Rectal smooth muscle tissue (tissue), 1 donor: ENCODE data around the gene EIF1.

ENCODE experiments used
- H3K27ac ChIP-seq: one replicate; pipeline ENCODE4 v1.7.0; 2013; ENCODE audit warnings: low read depth, low read length, inconsistent platforms
- H3K27me3 ChIP-seq: one replicate; pipeline ENCODE4 v1.7.0; 2013; ENCODE audit warnings: low read length; ENCODE audit not compliant: control insufficient read depth, insufficient read depth
- H3K36me3 ChIP-seq: one replicate; pipeline ENCODE4 v1.7.0; 2013; ENCODE audit warnings: low read length; ENCODE audit not compliant: control insufficient read depth, insufficient read depth
- H3K4me1 ChIP-seq: one replicate; pipeline ENCODE4 v1.7.0; 2013; ENCODE audit warnings: low read length; ENCODE audit not compliant: control insufficient read depth, insufficient read depth
- H3K4me3 ChIP-seq: one replicate; pipeline ENCODE4 v1.7.0; 2013; ENCODE audit warnings: low read length
- H3K9ac ChIP-seq: one replicate; pipeline ENCODE4 v1.7.0; 2013; ENCODE audit warnings: low read length

The EIF1 gene

DNA sequence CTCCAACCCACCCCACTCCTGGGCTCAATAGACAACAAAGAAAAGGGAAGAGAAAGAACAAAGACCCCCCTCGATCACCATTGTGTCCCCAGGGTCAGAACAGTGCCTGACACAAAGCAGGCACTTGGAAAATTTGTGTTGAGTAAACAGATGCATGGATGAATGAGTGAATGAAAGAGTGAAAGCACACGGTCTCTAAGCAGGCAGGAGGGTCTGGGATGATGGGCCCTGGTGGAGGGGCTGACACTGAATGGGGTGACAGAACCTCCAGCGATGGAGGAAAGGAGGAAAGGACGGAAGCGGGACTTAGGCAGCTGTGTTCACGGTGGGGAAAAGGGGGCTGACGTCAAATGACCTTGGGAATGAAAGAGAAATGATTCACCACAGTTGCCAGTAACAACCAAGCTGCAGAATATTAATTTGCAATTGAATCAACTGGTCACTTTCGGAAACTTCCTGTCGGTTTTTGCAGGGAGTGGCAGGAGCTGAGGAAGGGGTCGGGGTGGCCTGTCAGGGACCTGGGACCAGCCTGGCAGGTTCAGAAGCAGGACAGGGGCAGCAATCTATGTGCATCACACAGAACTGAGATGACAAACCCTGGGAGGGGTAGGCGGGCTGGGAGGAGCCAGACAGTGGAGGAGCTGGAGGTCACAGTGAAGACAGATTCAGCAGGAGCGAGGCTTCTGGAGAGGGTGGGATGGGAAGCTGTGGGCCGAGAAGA, 16.7 kb downstream of the EIF1 start:
- Histone ChIP-seq H3K36me3 (no peaks in the 10 kb centered on the region), H3K9ac (no peak overlapping the region), H3K27ac (no peak overlapping the region), H3K4me3 (no peak overlapping the region), H3K4me1 (no peaks in the 10 kb centered on the region), H3K27me3 (no peaks in the 10 kb centered on the region)

DNA sequence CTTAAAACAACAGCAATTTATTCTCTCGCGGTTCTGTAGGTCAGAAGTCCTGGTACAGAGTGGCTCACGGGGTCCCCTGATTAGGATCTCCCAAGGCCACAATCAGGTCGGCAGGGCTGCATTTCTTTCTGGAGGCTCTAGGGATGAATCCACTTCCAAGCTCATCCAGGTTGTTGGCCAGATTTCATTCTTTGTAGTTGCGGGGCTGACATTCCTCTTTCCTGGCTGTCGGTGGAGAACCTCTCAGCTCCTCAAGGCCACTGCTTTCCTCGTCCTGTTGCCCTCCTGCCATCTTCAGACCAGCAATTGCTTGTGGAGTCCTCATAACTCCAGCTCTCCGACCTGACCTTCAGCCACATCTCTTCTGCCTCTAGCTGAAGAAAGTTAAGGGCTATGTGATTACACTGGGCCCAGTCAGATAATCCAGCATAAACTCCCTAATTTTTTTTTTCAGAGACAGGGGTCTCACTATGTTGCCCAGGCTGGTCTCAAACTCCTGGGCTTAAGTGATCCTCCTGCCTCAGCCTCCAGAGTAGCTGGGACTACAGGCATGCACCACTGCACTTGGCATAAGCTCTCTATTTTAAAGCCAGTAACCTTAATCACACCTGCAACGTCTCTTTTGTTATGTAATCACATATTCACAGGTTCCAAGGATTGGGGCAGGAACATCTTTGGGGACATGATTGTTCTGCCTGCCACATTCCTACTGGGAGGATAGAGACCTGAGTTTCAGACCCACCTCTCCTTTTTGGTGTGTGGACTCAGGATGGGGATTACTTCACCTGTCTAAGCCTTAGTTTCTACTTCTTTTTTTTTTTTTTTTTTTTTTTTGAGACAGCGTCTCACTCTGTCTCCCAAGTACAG, 19.4 kb downstream of the EIF1 start:
- no peaks in the 10 kb centered on the region for H3K27me3 ChIP-seq
- H3K9ac ChIP-seq, result no peak overlapping the region
- no peaks in the 10 kb centered on the region for H3K4me1 ChIP-seq
- H3K27ac ChIP-seq, result no peak overlapping the region
- H3K4me3 ChIP-seq, result no peak overlapping the region
- H3K36me3 ChIP-seq, result no peaks in the 10 kb centered on the region

DNA sequence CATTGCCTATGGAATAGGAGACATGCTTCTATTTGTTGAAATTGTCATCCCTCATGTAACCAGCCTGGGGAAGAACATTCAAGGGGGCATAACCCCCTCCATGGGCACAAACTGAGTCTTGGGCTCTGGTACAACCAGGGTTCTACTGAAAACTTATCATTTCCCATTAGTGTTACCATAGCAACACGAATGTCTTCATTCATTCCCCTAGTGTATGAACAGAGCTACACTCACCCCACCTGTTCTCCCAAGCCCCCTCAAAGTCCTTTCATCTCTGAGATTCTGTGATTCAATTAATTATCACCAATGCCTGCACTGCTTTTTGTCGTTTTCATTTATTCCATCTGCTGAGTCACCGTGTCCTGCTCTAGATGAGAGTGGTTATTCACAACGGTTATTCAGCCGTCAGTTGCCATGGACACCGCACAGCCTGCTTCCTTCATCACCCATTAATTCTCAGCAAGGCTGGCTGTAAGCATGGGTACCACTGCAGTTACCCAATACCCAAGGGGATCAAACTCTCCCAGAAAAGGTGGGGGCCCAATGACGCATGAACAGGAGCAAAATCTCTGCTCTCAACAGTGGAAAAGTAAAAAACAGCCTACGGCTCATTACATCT, 21.9 kb downstream of the EIF1 start:
- no peaks in the 10 kb centered on the region for H3K4me1 ChIP-seq
- no peaks in the 10 kb centered on the region for H3K36me3 ChIP-seq
- H3K27me3 ChIP-seq, result no peaks in the 10 kb centered on the region
- no peak overlapping the region for H3K27ac ChIP-seq
- no peak overlapping the region for H3K9ac ChIP-seq
- no peak overlapping the region for H3K4me3 ChIP-seq

DNA sequence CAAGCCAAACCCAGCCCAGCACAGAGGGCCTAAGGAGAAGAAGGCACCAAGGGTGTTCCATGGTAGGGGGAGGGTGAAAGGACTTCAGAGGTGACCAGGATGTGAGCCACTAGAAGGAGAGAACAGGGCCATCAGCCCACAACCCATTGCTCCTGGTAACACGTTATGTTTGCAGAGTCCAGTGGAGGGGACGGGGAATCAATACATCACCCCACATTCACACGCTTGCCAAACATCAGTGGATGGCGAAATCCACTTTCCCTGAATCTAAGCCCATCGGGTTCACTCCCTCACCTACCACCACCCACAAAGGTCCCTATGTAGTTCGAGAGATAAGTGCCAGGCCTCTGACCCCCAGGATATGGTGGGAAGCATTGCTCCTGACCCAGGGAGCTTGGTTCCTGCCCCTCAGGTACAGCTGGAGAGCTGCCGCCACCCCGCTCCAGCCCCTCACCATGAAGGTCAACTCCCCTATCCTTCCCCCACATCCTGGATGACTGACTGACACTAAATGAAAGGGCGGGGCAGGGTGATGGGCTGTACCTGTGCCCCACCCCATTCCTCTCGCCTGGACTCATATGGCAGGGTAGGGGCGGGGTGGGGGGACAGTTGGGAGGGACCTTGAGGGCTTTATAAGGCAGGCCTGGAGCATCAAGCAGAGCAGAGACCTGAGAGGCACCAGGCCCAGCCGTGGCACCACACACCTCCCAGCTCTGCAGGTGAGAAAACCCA, 23.1 kb downstream of the EIF1 start, which contains the start of gene GAST:
Gene GAST, plus strand, starts transcription at position 663 of the 732 bp plus-strand sequence. CDS start 3,106 bp downstream, outside the sequence.
- no peak within 1 kb of the TSS for H3K4me3 ChIP-seq
- H3K27me3 ChIP-seq, result no peaks in the 10 kb centered on the region
- no peaks in the 10 kb centered on the region for H3K36me3 ChIP-seq
- H3K27ac ChIP-seq, result no peak within 1 kb of the TSS
- H3K9ac ChIP-seq, result no peak within 1 kb of the TSS
- H3K4me1 ChIP-seq, result no peaks in the 10 kb centered on the region

DNA sequence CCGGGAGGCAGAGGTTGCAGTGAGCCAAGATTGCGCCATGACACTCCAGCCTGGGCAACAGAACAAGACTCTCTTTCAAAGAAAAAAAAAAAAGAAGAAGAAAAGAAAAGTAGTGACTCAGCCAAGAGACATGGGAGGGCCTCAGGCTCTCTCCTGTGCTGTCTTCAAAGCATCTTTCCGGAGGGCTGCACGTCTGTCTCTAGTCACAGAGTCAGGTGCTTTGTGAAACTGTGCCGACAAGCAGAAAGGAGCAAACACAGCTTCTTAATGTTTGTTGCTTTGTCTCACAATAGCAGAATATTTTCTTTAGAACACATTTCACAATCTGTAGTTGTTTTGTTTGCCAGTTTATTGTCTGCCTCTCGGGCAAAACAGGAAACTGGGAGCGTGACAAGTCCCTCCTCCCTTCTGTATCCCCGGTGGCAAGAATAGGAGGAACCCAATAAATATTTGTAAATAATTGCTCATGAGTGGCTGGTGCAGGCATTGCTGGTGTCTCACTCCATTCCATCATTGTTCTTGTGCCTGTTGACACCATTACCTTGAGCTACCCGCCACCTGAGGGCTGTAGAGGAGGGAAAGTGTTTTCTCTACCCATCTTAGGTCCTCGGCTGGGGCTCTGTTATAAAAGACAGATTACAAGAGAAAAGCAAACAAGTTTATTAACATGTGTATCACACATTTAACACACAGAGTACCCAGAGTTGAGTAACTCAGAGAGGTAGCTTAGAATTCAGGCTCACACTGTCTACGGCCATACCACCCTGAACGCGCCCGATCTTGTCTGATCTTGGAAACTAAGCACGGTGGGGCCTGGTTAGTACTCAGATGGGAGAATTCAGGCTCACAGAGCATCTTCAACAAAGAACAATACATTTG, 29.0 kb downstream of the EIF1 start:
- H3K27me3 ChIP-seq, result no peaks in the 10 kb centered on the region
- no peak overlapping the region for H3K27ac ChIP-seq
- H3K4me3 ChIP-seq, result no peak overlapping the region
- no peak overlapping the region for H3K9ac ChIP-seq
- no peaks in the 10 kb centered on the region for H3K4me1 ChIP-seq
- no peaks in the 10 kb centered on the region for H3K36me3 ChIP-seq

DNA sequence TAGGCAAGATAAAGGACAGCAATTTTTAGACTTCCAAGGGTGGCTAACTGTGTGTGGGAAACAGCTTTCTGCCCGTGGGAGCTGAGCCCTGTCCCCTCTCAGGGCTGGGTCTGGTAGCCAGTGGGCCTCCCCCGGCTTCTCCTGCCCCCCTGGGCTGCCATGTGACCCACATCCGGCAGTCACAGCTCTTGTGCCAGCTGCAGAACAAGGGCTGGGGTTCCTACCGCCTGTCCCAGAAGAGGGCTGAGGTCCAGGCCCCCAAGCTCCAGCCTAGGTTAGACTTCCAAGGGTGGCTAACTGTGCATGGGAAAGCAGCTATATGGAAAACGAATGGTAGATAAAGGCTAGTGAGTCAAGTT, 29.6 kb downstream of the EIF1 start:
- H3K4me1 ChIP-seq, result no peaks in the 10 kb centered on the region
- no peak overlapping the region for H3K9ac ChIP-seq
- H3K27me3 ChIP-seq, result no peaks in the 10 kb centered on the region
- no peaks in the 10 kb centered on the region for H3K36me3 ChIP-seq
- no peak overlapping the region for H3K4me3 ChIP-seq
- no peak overlapping the region for H3K27ac ChIP-seq

DNA sequence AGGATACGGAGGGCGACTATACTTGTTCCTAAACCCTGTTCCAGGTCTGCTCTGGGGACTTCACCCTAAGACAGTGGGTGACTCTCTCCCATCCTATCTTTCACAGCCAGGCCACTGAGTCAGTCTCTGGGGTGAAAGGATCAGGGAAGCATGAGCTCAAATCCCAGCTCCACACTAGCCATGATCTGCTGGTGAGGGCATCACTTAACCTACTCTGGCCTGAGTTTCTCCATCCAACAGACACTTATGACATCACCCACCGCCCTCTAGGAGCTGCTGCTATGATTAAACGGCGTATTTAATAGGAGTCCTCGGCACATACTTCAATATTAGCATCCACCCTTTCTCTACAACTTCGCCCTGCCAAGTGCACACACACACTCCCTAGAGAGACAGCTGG, 33.5 kb downstream of the EIF1 start:
- Histone ChIP-seq H3K4me3 (no peak overlapping the region), H3K4me1 (no peaks in the 10 kb centered on the region), H3K27ac (no peak overlapping the region), H3K27me3 (no peaks in the 10 kb centered on the region), H3K36me3 (no peaks in the 10 kb centered on the region), H3K9ac (no peak overlapping the region)

DNA sequence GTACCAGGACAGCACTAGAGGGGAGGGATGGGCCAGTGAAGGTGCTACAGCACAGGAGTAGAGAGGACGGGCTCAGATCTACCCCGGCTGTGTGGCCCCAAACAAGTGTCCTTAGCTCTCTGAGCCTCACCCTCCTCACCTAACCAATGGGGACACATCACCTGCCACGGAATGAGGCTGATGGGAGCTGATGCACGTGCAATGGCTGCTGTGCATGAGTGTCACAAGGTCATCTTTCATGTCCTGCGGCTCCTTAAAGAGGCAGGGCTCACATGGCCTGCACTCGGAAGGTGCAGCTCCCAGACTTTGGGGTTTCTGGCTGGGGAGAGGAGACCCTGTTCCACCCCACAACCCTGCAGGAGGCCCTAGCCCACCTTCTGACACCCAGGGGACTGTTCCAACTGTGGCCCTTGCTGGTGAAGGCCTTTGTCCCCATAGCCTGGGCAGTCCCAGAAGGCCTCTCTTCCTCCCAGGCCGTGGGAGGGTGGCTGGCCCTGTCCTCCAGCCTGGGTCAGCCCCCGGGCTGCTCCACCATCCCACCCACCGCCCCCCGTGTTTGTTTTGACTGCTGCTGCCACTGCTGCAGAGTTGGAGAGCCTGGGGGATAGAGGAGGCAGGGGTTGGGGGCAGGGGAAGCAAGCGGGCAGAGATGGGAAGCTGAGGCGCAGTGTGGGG, 35.3 kb downstream of the EIF1 start:
- no peak overlapping the region for H3K4me3 ChIP-seq
- no peak overlapping the region for H3K27ac ChIP-seq
- no peak overlapping the region for H3K9ac ChIP-seq
- H3K36me3 ChIP-seq, result no peaks in the 10 kb centered on the region
- no peaks in the 10 kb centered on the region for H3K4me1 ChIP-seq
- no peaks in the 10 kb centered on the region for H3K27me3 ChIP-seq

DNA sequence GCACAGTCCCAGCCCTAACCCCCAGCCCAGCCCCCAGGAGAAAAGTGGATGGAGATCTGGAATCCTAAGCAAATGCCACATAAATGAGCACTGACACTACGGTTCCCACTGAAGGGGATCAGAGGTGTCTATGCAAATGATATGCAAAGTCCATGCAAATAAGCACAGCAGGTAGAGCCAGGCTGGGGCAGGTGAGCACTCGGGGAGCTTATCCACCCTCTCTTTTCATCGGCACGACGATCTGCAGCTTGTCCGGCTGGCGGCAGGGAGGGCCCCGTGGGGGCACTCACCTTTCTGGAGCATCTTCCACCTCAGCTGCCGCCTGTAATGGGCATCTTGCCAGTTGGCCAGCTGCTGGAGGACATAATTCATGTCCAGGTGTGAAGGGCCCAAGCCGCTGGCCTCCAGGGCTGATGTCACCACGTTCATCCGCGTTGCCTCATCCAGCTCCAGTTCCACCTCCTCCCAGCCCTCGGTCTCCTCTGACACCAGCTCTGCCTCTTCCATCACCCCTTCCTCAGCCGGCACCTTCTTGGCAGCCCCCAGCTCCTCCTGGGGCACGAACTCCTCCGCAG, 35.9 kb downstream of the EIF1 start:
- Histone ChIP-seq H3K4me3 (no peak overlapping the region), H3K4me1 (no peaks in the 10 kb centered on the region), H3K36me3 (no peaks in the 10 kb centered on the region), H3K27me3 (no peaks in the 10 kb centered on the region), H3K27ac (no peak overlapping the region), H3K9ac (no peak overlapping the region)

DNA sequence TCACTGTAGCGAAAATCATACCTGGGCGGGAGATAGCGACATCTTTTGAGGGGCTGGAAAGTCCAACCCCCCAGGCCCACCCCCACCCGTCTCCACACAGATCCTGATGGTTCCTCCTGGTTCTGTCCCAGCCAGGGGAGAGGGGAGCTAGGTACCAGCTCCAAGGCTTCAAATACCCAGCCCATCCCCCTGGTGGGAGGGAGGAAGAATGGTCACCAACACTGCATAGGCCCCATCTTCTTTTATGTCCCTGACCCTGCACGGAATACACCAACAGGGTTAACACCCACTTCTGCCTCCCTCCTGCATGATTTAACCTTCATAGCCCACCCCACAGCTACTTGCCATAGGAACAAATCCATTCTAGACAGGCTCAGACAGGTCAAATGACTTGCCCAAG, 36.4 kb downstream of the EIF1 start:
- H3K27ac ChIP-seq, result no peak overlapping the region
- H3K9ac ChIP-seq, result no peak overlapping the region
- H3K36me3 ChIP-seq, result no peaks in the 10 kb centered on the region
- H3K4me3 ChIP-seq, result no peak overlapping the region
- H3K4me1 ChIP-seq, result no peaks in the 10 kb centered on the region
- H3K27me3 ChIP-seq, result no peaks in the 10 kb centered on the region

DNA sequence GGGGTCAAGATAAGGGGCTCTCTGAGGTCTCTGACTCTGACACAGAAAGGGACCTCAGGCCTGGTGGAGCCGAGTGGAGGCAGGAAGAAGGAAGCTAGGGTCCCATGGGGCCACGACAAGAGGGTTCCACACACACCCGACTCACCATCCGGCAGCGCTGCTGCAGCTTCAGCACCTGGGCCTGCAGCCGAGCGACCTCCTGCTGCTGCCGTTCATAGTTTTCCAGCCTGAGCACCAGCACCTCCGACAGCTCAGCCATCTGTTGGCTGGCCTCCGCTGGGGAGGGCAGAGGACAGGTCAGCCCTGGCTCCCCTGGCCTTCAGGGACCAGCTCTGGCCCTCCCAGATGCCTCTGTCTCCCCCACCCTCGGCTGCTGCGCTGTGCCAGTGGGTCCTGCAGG, 39.4 kb downstream of the EIF1 start:
- H3K4me1 ChIP-seq, result no peaks in the 10 kb centered on the region
- H3K36me3 ChIP-seq, result no peaks in the 10 kb centered on the region
- no peak overlapping the region for H3K9ac ChIP-seq
- H3K27me3 ChIP-seq, result no peaks in the 10 kb centered on the region
- no peak overlapping the region for H3K27ac ChIP-seq
- H3K4me3 ChIP-seq, result no peak overlapping the region
